GM12874 (cell line): ENCODE measurements around the gene KIF6.

Source experiments
- TF ChIP-seq, protein P1 (sequence below): IDR thresholded peaks from 2 replicates; pipeline ENCODE4 v1.5.1; 2011; ENCODE audit warnings: low read depth, mild to moderate bottlenecking, control low read depth, low read length, moderate library complexity; ENCODE audit not compliant: insufficient read depth

The KIF6 gene

DNA sequence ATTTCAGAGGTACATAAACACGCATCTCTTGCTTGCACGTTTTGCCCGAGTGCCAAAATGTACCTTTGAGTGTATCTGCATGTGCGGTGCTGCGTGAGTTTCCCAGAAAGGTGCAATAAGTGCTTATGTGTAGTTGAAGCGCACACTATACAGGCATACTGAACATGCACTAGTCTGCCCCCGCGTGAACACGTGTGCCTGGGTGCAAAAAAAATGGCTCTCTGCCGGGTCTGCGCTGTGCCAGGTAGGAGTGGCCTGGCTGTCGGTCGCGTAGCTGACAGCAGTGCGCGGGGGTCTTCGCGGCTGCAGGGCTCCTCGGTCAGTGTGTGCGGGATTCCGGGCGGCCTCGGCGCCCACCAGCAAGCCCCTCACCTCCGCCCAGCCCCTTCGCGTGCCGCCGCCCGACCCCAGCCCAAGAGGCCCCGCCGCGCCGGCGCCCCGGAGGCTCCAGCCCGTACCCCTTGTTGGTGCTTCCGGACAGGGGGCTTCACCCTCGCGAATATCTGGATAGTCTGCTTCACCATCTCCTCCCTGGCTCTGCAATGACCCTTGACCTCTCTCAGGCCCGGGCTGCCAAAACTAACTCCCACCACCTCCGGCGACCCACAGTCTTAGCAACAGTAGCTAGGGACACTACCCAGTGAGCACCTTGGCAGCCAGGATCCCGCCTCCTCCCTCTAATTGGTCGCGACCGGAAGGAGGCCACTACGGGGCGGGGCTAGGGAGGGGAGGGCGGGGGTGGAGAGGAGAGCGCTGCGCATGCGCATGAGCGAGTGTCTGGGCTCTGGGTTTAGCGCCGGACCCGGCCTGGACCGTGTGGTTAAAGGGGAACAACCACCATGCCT, at the start of gene KIF6:
Gene KIF6 (minus strand): TSS at position 622 of the 845 bp plus-strand sequence. CDS start 98 bp downstream, at position 524.
- TF ChIP-seq, protein P1, sequence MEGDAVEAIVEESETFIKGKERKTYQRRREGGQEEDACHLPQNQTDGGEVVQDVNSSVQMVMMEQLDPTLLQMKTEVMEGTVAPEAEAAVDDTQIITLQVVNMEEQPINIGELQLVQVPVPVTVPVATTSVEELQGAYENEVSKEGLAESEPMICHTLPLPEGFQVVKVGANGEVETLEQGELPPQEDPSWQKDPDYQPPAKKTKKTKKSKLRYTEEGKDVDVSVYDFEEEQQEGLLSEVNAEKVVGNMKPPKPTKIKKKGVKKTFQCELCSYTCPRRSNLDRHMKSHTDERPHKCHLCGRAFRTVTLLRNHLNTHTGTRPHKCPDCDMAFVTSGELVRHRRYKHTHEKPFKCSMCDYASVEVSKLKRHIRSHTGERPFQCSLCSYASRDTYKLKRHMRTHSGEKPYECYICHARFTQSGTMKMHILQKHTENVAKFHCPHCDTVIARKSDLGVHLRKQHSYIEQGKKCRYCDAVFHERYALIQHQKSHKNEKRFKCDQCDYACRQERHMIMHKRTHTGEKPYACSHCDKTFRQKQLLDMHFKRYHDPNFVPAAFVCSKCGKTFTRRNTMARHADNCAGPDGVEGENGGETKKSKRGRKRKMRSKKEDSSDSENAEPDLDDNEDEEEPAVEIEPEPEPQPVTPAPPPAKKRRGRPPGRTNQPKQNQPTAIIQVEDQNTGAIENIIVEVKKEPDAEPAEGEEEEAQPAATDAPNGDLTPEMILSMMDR: no peak

DNA sequence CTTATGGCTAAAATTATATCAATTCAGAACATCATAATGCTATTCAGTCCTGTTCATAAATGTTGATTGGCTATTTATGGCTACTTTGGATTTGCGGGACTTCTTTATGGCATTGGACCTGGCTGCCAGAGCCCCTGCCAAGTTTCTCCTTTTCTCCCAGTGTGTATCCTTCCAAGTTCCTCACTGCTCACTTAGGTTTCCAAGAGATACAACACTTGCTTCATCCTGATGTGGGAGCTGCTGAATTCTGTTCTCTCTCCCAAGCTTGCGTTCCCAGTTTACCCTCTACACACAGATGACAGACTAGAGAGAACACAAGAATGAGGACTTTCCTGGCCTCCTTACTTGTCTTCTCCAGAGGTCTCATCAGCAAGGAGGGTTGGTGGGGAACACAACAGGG, 48.6 kb upstream of the KIF6 start:
- TF ChIP-seq, protein P1: no peak

DNA sequence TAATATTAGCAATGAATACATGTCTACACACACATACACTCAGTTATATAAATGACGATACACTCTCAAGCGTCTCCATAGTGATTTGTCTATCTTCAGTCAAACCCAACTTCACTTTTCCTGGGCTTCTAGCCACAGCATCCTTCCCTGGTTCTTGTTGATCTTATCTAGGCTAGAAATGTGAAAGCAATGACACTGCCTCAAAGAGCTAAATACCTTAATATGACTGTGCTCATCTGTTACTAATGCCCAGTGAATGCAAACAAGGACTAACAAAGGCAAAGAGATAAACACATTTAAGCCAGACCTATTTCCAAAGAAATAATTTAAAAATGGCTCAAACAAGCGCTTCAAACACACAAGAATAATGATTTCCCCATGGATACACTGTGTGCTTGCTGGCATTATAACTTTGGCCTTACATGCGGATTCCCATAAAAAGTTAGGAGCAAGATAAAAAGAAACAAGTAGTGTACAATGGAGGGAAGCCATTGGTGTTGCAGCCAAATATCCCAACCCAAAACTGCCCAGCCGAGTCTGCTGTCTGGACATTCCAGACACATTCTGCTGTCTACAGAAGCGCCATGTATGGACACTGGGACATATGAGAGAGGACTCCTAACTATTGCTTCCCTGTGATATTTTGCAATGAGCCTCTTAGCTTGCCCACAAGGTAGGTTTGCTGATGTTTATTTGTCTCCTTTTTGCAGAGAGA, 47.5 kb upstream of the KIF6 start:
- TF ChIP-seq, protein P1: no peak

GRCh38 chr6:39770446-39770845, 45.2 kb upstream of the KIF6 start:
- TF ChIP-seq, protein P1: no peak

- TF ChIP-seq, protein P1: no peak
Observed at GRCh38 chr6:39769012-39769411, 43.8 kb upstream of the KIF6 start.

DNA sequence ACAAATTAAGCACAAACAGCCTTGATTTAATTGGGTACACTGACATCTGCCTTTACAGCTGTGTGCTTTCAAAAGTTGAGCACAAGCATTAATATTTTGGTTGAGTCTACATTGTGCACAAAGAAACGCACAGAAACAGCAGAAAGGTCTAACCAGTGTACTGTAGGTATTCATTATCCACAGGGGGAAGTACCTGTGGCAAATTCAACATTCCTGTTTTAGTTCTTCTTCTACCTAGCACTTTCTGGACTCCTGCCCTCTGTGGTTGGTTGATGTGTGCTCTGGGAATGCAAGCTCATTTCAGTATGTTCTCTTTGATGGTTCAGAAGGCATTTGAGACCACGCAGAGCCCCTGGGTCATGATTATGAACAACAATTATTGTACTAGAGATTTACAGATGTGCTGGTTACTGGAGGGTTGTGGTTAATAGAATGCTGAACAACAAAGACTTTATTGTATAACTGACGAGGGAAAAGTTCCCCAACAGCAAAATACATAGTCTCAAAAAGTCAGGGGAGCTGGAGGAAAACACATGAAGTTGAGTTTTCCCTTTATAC, 40.4 kb upstream of the KIF6 start:
- TF ChIP-seq, protein P1: no peak
